Thyroid gland (tissue), 4 donors: ENCODE data around the gene NGLY1. TPM values are rescaled to one million over a fixed set of nuclear protein-coding genes. Genes with fewer than 3 reads are reported as not detected.

Source experiments
- DNase-seq, 2 donors: peaks; one replicate each; pipeline ENCODE4 v3.0.0-alpha.2; 2019
- H3K27ac ChIP-seq, 3 donors: fragments of 200-600 bp; sonication (generic); 1 replicate in 2 of 3; 2 replicates in 1 of 3; pipeline ENCODE4 v1.5.1; 2016 to 2019; ENCODE audit warnings: mild to moderate bottlenecking in 1 of 3, moderate library complexity in 1 of 3
- H3K27me3 ChIP-seq: fragments of 200-600 bp; sonication (generic); one replicate; pipeline ENCODE4 v1.5.1; 2019
- H3K36me3 ChIP-seq, 2 donors: fragments of 200-600 bp; sonication (generic); one replicate each; pipeline ENCODE4 v1.5.1; 2016 to 2019
- H3K4me1 ChIP-seq, 2 donors: fragments of 200-600 bp; sonication (generic); one replicate each; pipeline ENCODE4 v1.5.1; 2017 to 2019
- H3K4me3 ChIP-seq, 3 donors: fragments of 200-600 bp; sonication (generic); replicated peaks in 1 of 3; 1 replicate in 2 of 3; 2 replicates in 1 of 3; pipeline ENCODE4 v1.5.1; 2016; ENCODE audit warnings: mild to moderate bottlenecking in 1 of 3
- H3K9me3 ChIP-seq: fragments of 200-600 bp; sonication (generic); one replicate; pipeline ENCODE4 v1.5.1; 2017
- POLR2A ChIP-seq, 2 donors: fragments of 450-650 bp; IDR thresholded peaks; one replicate each; pipeline ENCODE4 v1.6.1; 2017; ENCODE audit warnings: antibody characterized with exemption in 2 of 2, mild to moderate bottlenecking in 2 of 2, moderate library complexity in 1 of 2
- WGBS, 2 donors: methylation state at CpG; one replicate each; pipeline ENCODE4 v1.1.5; 2017; 5-methylcytosine and 5-hydroxymethylcytosine counted together
- intact Hi-C: fragments of 100-400 bp; cut with DNase I; formaldehyde crosslinking; loops from one replicate; pipeline ENCODE4 v1.15.1; 2023
- total RNA-seq, 4 donors: library from RNA; depleted of rRNA; stranded (reverse); fragments of >200 nt; gene quantifications; one replicate each; pipeline ENCODE4 v1.2.3, GENCODE V29; 2016
- TF ChIP-seq, protein P1 (sequence below), 6 experiments: fragments of 200-600 bp in 3 of 6; fragments of 450-650 bp in 3 of 6; sonication (generic) in 3 of 6; IDR thresholded peaks; one replicate each; pipeline ENCODE4 v1.5.1; 2016 to 2019; ENCODE audit warnings: antibody characterized with exemption in 6 of 6, mild to moderate bottlenecking in 2 of 6, inconsistent platforms in 1 of 6, moderate library complexity in 1 of 6

NGLY1 gene
- total RNA-seq, 4 donors from 2014 or later, result 31.6 to 47.3 (median 38.7) TPM

GRCh38 chr3:25781145-25781757 is 2.0 kb downstream of the NGLY1 start:
- WGBS, 2 donors, result 92 to 94% methylated on average over 11 of the region's 11 CpGs
- H3K27me3 ChIP-seq, result no peaks in the 10 kb centered on the region
- intact Hi-C loops, result no loop called here
- no peak overlapping the region for H3K27ac ChIP-seq
- no peaks in the 10 kb centered on the region for H3K9me3 ChIP-seq
- no peak for DNase-seq
- TF ChIP-seq, protein P1, sequence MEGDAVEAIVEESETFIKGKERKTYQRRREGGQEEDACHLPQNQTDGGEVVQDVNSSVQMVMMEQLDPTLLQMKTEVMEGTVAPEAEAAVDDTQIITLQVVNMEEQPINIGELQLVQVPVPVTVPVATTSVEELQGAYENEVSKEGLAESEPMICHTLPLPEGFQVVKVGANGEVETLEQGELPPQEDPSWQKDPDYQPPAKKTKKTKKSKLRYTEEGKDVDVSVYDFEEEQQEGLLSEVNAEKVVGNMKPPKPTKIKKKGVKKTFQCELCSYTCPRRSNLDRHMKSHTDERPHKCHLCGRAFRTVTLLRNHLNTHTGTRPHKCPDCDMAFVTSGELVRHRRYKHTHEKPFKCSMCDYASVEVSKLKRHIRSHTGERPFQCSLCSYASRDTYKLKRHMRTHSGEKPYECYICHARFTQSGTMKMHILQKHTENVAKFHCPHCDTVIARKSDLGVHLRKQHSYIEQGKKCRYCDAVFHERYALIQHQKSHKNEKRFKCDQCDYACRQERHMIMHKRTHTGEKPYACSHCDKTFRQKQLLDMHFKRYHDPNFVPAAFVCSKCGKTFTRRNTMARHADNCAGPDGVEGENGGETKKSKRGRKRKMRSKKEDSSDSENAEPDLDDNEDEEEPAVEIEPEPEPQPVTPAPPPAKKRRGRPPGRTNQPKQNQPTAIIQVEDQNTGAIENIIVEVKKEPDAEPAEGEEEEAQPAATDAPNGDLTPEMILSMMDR (IDR thresholded peaks at IDR 0.05), result no peak
- no peak for TF ChIP-seq POLR2A (IDR thresholded peaks at IDR 0.05)
- H3K4me3 ChIP-seq, result no peak overlapping the region
- H3K36me3 ChIP-seq, result peaks cover 0 to 7% of the 10 kb centered on the region in 2 donors
- H3K4me1 ChIP-seq, result peaks cover 10 to 18% of the 10 kb centered on the region in 2 donors

DNA sequence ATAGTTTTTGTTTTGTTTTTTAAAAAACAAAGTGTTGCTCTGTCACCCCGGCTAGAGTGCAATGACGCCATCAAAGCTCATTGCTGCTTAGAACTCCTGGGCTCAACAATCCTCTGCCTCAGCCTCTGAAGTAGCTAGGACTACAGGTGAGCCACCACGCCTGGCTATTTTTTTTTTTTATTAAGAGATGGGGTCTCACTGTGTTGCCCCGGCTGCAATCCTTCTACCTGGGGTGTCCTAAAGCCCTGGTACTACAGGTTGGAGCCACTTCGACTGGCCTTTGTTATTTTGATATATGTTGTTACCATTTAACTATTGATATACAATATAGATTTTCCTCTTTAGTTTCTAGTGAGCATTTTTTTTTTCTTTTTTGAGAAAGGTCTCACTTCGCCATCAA is 2.6 kb downstream of the NGLY1 start:
- no peaks in the 10 kb centered on the region for H3K27me3 ChIP-seq
- H3K4me3 ChIP-seq, result no peak overlapping the region
- TF ChIP-seq, protein P1 (IDR thresholded peaks at IDR 0.05), result no peak
- TF ChIP-seq POLR2A (IDR thresholded peaks at IDR 0.05), result no peak
- H3K27ac ChIP-seq, result no peak overlapping the region
- H3K9me3 ChIP-seq, result no peaks in the 10 kb centered on the region
- H3K4me1 ChIP-seq, result peaks cover 10 to 18% of the 10 kb centered on the region in 2 donors
- no peak for DNase-seq
- 95 to 99% methylated on average over 6 of the region's 6 CpGs for WGBS, 2 donors
- H3K36me3 ChIP-seq, result peaks cover 0 to 7% of the 10 kb centered on the region in 2 donors
- intact Hi-C loops, result no loop called here

DNA sequence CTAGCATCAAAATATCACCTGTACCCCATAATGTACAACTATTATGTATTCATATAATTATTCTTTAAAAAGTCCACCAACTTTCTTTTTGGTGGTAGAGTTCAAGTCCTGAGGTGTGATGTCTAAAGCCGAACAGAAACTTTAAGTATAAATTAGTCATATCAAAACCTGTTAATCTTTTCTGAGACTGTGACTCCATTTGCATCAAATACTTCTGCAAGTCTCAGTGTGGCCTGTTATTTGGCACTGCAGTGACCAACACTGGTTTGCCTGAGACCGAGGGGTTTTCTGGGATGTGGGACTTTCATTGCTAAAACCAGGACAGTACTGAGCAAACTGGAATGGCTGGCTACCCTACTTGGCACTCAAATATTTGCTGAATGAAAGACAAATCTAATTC is 7.3 kb downstream of the NGLY1 start:
- H3K36me3 ChIP-seq, result peaks cover 0 to 7% of the 10 kb centered on the region in 2 donors

GRCh38 chr3:25768851-25769250 is 14.4 kb downstream of the NGLY1 start:
- DNase-seq, result no peak
- intact Hi-C loops, result no loop called here
- 95 to 98% methylated on average over 6 of the region's 6 CpGs for WGBS, 2 donors
- Histone ChIP-seq H3K4me1 (no peaks in the 10 kb centered on the region), H3K9me3 (no peaks in the 10 kb centered on the region), H3K27me3 (no peaks in the 10 kb centered on the region), H3K36me3 (peaks cover 0 to 3% of the 10 kb centered on the region in 2 donors), H3K4me3 (no peak overlapping the region), H3K27ac (no peak overlapping the region)
- TF ChIP-seq, protein P1 (IDR thresholded peaks at IDR 0.05), result no peak
- TF ChIP-seq POLR2A (IDR thresholded peaks at IDR 0.05), result no peak

More for the DNA sequence above, 7.3 kb downstream of the NGLY1 start:
- no peak for DNase-seq
- 94 to 96% methylated on average over 2 of the region's 2 CpGs for WGBS, 2 donors
- no peak overlapping the region for H3K27ac ChIP-seq
- TF ChIP-seq, protein P1 (IDR thresholded peaks at IDR 0.05), result no peak
- TF ChIP-seq POLR2A (IDR thresholded peaks at IDR 0.05), result no peak
- intact Hi-C loops, result no loop called here
- H3K4me3 ChIP-seq, result no peak overlapping the region
- H3K27me3 ChIP-seq, result no peaks in the 10 kb centered on the region
- no peaks in the 10 kb centered on the region for H3K9me3 ChIP-seq
- no peaks in the 10 kb centered on the region for H3K4me1 ChIP-seq

GRCh38 chr3:25751725-25752124 is 31.5 kb downstream of the NGLY1 start:
- H3K36me3 ChIP-seq, result peaks cover 9 to 15% of the 10 kb centered on the region in 2 donors
- intact Hi-C loops, result no loop called here

More at GRCh38 chr3:25751725-25752124, 31.5 kb downstream of the NGLY1 start:
- H3K9me3 ChIP-seq, result no peaks in the 10 kb centered on the region
- no peak for TF ChIP-seq POLR2A (IDR thresholded peaks at IDR 0.05)
- TF ChIP-seq, protein P1 (IDR thresholded peaks at IDR 0.05), result no peak
- H3K27ac ChIP-seq, result no peak overlapping the region
- no peak overlapping the region for H3K4me3 ChIP-seq
- 64 to 72% methylated on average over 1 of the region's 1 CpG for WGBS, 2 donors
- no peak for DNase-seq
- H3K27me3 ChIP-seq, result no peaks in the 10 kb centered on the region
- H3K4me1 ChIP-seq, result no peaks in the 10 kb centered on the region
